A549 (cell line): Measurements from ENCODE around the gene RGPD4. TPM values are rescaled to one million over a fixed set of nuclear protein-coding genes. Genes with fewer than 3 reads are reported as not detected.

Source experiments
- ATAC-seq, 2 experiments: fragments of 200-7000 bp in 1 of 2; fragments of >200 bp in 1 of 2; cut with Nextera tagmentation in 1 of 2; cut with Tn5 transposase in 1 of 2; 3 replicates each; pipeline versions ENCODE4 v1.8.0 to v1.9.1; 2018 to 2020; ENCODE audit warnings: mild to moderate bottlenecking in 1 of 2, moderate library complexity in 1 of 2
- CTCF ChIA-PET: fragments of 300-600 bp; sonication (Branson Sonifier 250); formaldehyde crosslinking; extraction: SDS; loops from one replicate; lab custom pipeline; 2021; ENCODE audit warnings: antibody characterized with exemption, inconsistent platforms; lab: Yijun Ruan, JAX
- POLR2A ChIA-PET: fragments of 350-600 bp; formaldehyde crosslinking; extraction: SDS; loops from one replicate; lab custom pipeline; 2021; ENCODE audit warnings: antibody characterized with exemption, inconsistent platforms; lab: Yijun Ruan, JAX
- DNase-seq, 2 experiments: peaks; one replicate each; pipeline versions ENCODE4 v3.0.0 to v3.0.0-alpha.2; 2011 to 2016; ENCODE audit warnings: low read depth in 1 of 2, low spot score in 1 of 2
- FAIRE-seq: peaks from 2 replicates; lab custom pipeline; 2011; peaks lifted over from hg19 to GRCh38; lab: Jason Lieb, UNC
- H3K27ac ChIP-seq, 2 experiments: fragments of >200 bp; sonication (Bioruptor Twin); formaldehyde crosslinking; 3 replicates each; pipeline ENCODE4 v1.5.1; 2016 to 2017
- H3K4me1 ChIP-seq: fragments of >200 bp; sonication (Bioruptor Twin); formaldehyde crosslinking; 3 replicates; pipeline ENCODE4 v1.6.1; 2016
- H3K4me2 ChIP-seq: fragments of >200 bp; sonication (Bioruptor Twin); formaldehyde crosslinking; 3 replicates; pipeline ENCODE4 v1.6.1; 2016
- H3K4me3 ChIP-seq: fragments of >200 bp; sonication (Bioruptor Twin); formaldehyde crosslinking; 3 replicates; pipeline ENCODE4 v1.5.1; 2016
- H3K9me3 ChIP-seq: fragments of >200 bp; sonication (Bioruptor Twin); formaldehyde crosslinking; 3 replicates; pipeline ENCODE4 v1.6.1; 2016
- ATOH8 ChIP-seq: fragments of 250-450 bp; sonication (Bioruptor Pico); IDR thresholded peaks from 2 replicates; pipeline ENCODE4 v1.5.0; 2020; ENCODE audit warnings: low read depth, mild to moderate bottlenecking, moderate library complexity
- BCL3 ChIP-seq: fragments of >200 bp; sonication (Bioruptor Twin); formaldehyde crosslinking; IDR thresholded peaks from 3 replicates; pipeline ENCODE4 v1.6.1; 2016
- BHLHE40 ChIP-seq: IDR thresholded peaks from 2 replicates; pipeline ENCODE4 v1.6.1; 2012; ENCODE audit warnings: low read depth, low read length, inconsistent platforms
- CEBPB ChIP-seq, 2 experiments: fragments of >200 bp in 1 of 2; sonication (Bioruptor Twin) in 1 of 2; formaldehyde crosslinking in 1 of 2; IDR thresholded peaks; 2 replicates each; pipeline ENCODE4 v1.6.1; 2012 to 2016
- CHD2 ChIP-seq: fragments of 150-350 bp; IDR thresholded peaks from 2 replicates; pipeline ENCODE4 v1.6.1; 2014; ENCODE audit warnings: low read length; ENCODE audit not compliant: partially characterized antibody
- CTCF ChIP-seq: fragments of >200 bp; sonication (Bioruptor Twin); formaldehyde crosslinking; IDR thresholded peaks from 3 replicates; pipeline ENCODE4 v1.5.1; 2016
- EHF ChIP-seq: fragments of 250-450 bp; sonication (Bioruptor Pico); IDR thresholded peaks from 2 replicates; pipeline ENCODE4 v1.5.0; 2020; ENCODE audit warnings: mild to moderate bottlenecking
- EP300 ChIP-seq, 2 experiments: fragments of >200 bp; sonication (Bioruptor Twin); formaldehyde crosslinking; IDR thresholded peaks; 2 replicates in 1 of 2; 3 replicates in 1 of 2; pipeline ENCODE4 v1.6.1; 2016 to 2017
- FOSL2 ChIP-seq, 2 experiments: fragments of 450-650 bp in 1 of 2; fragments of >200 bp in 1 of 2; sonication (Bioruptor Twin) in 1 of 2; formaldehyde crosslinking; IDR thresholded peaks; 2 replicates each; pipeline versions ENCODE4 v1.5.0 to v1.6.1; 2016 to 2020; ENCODE audit warnings: mild to moderate bottlenecking in 1 of 2, moderate library complexity in 1 of 2
- FOXS1 ChIP-seq: fragments of 250-450 bp; sonication (Bioruptor Pico); IDR thresholded peaks from 2 replicates; pipeline ENCODE4 v1.5.0; 2020; ENCODE audit warnings: mild to moderate bottlenecking, moderate library complexity
- GATA3 ChIP-seq: IDR thresholded peaks from 2 replicates; pipeline ENCODE4 v1.6.1; 2012; ENCODE audit warnings: borderline replicate concordance
- HOXB13 ChIP-seq: fragments of 250-450 bp; sonication (Bioruptor Pico); IDR thresholded peaks from 2 replicates; pipeline ENCODE4 v1.5.0; 2020; ENCODE audit warnings: low read depth, mild to moderate bottlenecking, moderate library complexity
- KDM5A ChIP-seq: fragments of 200-600 bp; sonication (generic); IDR thresholded peaks from 2 replicates; pipeline ENCODE4 v1.6.1; 2016; ENCODE audit warnings: antibody characterized with exemption, mild to moderate bottlenecking
- MAX ChIP-seq: IDR thresholded peaks from 2 replicates; pipeline ENCODE4 v1.6.1; 2012
- MYC ChIP-seq: IDR thresholded peaks from 2 replicates; pipeline ENCODE4 v1.6.1; 2012; ENCODE audit warnings: mild to moderate bottlenecking, inconsistent platforms, low read length, improper control_type of control experiment, borderline replicate concordance
- RCOR1 ChIP-seq: fragments of 150-350 bp; IDR thresholded peaks from 2 replicates; pipeline ENCODE4 v1.6.1; 2014; ENCODE audit warnings: antibody characterized with exemption, low read length, low read depth
- TP53 ChIP-seq: fragments of 250-450 bp; sonication (Bioruptor Pico); IDR thresholded peaks from 2 replicates; pipeline ENCODE4 v1.5.0; 2021; ENCODE audit warnings: mild to moderate bottlenecking, moderate library complexity
- WGBS: methylation state at CpG from one replicate; pipeline ENCODE4 v1.1.6; 2017; ENCODE audit errors: missing lambda C conversion rate; 5-methylcytosine and 5-hydroxymethylcytosine counted together
- polyA plus RNA-seq, 4 experiments: library from polyadenylated mRNA; depleted of rRNA in 3 of 4; stranded (reverse); fragments of >200 nt; fragmentation: RNase III in 1 of 4; extraction: RNeasy Plus Mini Kit Qiagen cat#74134 plus additional on column Dnase treatment in 1 of 4; gene quantifications; 2 replicates in 3 of 4; 3 replicates in 1 of 4; pipeline ENCODE4 v1.2.3, GENCODE V29; 2011 to 2017

The RGPD4 gene
- polyA plus RNA-seq, 2 of the 4 experiments (the other 2 are of a cell fraction) = 0.01 to 0.09 TPM

GRCh38 chr2:107785756-107786155 lies 40.9 kb upstream of the RGPD4 start:
- no peaks in the 10 kb centered on the region for H3K9me3 ChIP-seq
- H3K4me2 ChIP-seq = no peak overlapping the region
- 6% methylated on average over 1 of the region's 1 CpG for WGBS
- ATAC-seq (no peak), FAIRE-seq (no peak), DNase-seq (no peak)
- ChIA-PET POLR2A (no interaction called here), CTCF (no interaction called here)
- no peak overlapping the region for H3K4me3 ChIP-seq
- H3K27ac ChIP-seq = no peak overlapping the region
- TF ChIP-seq HOXB13 (CRISPR knock-in tag) (no peak), BCL3 (no peak), EP300 (IDR thresholded peaks at IDR 0.05) (no peak), MYC (no peak), FOXS1 (CRISPR knock-in tag) (no peak), BHLHE40 (no peak), CEBPB (IDR thresholded peaks at IDR 0.05) (no peak)
- H3K4me1 ChIP-seq = no peaks in the 10 kb centered on the region

DNA sequence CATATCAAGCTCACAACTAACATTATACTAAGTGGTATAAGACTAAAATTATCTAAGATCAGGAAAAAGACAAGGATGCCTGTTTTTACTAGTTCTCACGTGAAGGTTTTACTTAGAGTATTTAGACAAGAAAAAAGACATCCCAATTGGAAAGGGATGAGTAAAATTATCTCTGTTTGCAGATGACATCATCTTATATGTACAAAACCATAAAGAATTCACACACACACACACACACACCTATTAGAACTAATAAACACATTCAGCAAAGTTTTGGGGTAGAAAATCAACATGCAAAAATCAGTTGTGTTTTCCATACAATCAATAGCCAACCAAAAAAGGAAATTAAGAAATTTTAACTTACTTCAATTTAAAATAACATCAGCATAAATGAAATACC lies 35.9 kb upstream of the RGPD4 start:
- H3K4me2 ChIP-seq = no peak overlapping the region
- DNase-seq (no peak), ATAC-seq (no peak), FAIRE-seq (no peak)
- 21% methylated on average over 1 of the region's 1 CpG for WGBS
- no peaks in the 10 kb centered on the region for H3K9me3 ChIP-seq
- no peak overlapping the region for H3K4me3 ChIP-seq
- TF ChIP-seq ATOH8 (no peak), MAX (no peak)
- ChIA-PET CTCF (no interaction called here), POLR2A (no interaction called here)
- no peak overlapping the region for H3K27ac ChIP-seq
- no peaks in the 10 kb centered on the region for H3K4me1 ChIP-seq

- 43% methylated on average over 2 of the region's 2 CpGs for WGBS
- POLR2A ChIA-PET = no interaction called here
- CTCF ChIA-PET = interaction anchor here (1.3 kb wide), 1 partner anchor 12 kb away, joined by 3 read pairs; no protein-coding TSS in a partner anchor
Observed at GRCh38 chr2:107801498-107801897, 25.2 kb upstream of the RGPD4 start.

DNA sequence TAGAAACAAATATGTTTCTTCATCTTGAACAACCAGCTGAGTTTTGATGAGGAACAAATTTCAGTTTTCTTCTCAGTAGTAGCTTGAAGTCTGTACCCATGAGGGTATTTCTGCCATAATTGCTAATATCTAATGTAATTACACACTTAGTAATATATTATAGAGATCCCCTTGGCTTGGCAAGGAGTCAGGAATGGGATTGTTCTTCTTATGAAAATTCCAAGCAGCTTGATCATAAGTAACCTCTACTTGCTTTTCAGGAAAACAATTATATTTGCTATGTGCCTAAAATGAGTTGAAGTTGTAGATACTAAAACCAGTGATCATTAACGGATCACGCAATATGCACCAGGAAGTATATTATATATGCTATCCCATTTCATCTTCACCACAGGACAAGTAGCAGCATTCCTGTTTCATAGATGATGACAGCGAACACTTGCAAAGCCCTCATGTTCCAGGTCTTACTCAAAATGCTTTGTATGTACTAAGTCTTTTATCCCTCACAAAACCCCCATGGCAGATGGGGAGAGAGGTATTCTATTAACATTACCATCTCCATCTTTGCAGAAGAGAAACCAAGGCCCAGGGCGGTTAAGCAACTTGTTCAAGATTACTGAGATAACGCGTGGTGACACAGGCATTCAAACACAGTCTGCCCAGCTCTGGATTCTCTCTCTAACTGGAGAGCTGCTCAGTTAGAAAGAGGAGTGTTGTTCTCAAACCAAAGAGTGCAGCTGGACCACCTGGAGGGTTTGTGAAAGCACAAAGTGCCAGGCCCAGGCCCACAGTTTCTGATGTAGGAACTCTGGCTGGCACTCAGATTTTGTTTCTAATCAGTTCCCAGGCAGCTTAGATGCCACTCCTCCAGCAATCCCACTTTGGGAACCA lies 21.8 kb upstream of the RGPD4 start:
- ChIA-PET CTCF (interaction anchor here (0.7 kb wide), 1 partner anchor 35 kb away, joined by 3 read pairs; no protein-coding TSS in a partner anchor), POLR2A (no interaction called here)
- TF ChIP-seq EHF (CRISPR knock-in tag) (no peak), CTCF (no peak), KDM5A (no peak), TP53 (CRISPR knock-in tag) (no peak), CHD2 (no peak), FOSL2 (IDR thresholded peaks at IDR 0.05) (no peak), FOSL2 (CRISPR knock-in tag; IDR thresholded peaks at IDR 0.05) (no peak), GATA3 (no peak)
- FAIRE-seq (no peak), ATAC-seq (no peak), DNase-seq (no peak)
- Histone ChIP-seq H3K9me3 (no peaks in the 10 kb centered on the region), H3K27ac (no peak overlapping the region), H3K4me3 (no peak overlapping the region), H3K4me1 (peaks cover 20% of the 10 kb centered on the region), H3K4me2 (no peak overlapping the region)
- WGBS = 85% methylated on average over 6 of the region's 6 CpGs

More at GRCh38 chr2:107801498-107801897, 25.2 kb upstream of the RGPD4 start:
- Histone ChIP-seq H3K9me3 (no peaks in the 10 kb centered on the region), H3K4me1 (peaks cover 6% of the 10 kb centered on the region; the same call in 1 of the 3 replicates), H3K4me2 (no peak overlapping the region), H3K4me3 (no peak overlapping the region), H3K27ac (no peak overlapping the region)
- FAIRE-seq = no peak
- no peak for ATAC-seq
- no peak for TF ChIP-seq FOSL2 (IDR thresholded peaks at IDR 0.05)
- TF ChIP-seq FOSL2 (CRISPR knock-in tag; IDR thresholded peaks at IDR 0.05) = no peak
- TF ChIP-seq TP53 (CRISPR knock-in tag) = no peak
- no peak for TF ChIP-seq RCOR1
- no peak for DNase-seq
